NK-92 (cell line): ENCODE results near the gene ZNF587B.
"Not testable (repeated sequence)": the region's sequence is repeated elsewhere in the genome, so short reads cannot be mapped to it uniquely, and the experiment has no call there.

Experiments
- DNase-seq: peaks from one replicate; lab custom pipeline; 2025; ENCODE audit not compliant: unreplicated experiment; lab: John Stamatoyannopoulos, UW

The ZNF587B gene

DNA sequence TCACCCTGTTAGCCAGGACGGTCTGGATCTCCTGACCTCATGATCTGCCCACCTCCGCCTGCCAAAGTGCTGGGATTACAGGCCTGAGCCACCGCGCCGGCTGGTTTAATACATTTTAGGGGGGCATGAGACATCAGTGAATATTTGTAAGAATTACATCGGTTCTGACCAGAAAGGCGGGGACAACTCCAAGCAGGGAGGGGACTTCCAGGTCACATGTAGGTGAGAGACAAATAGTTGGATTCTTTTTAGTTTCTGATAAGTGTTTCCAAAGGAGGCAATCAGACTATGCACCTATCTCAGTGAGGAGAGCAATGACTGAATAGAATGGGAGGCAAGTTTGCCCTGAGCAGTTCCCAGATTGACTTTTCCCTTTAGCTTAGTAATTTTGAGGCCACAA lies 11.7 kb upstream of the ZNF587B start:
- no peak for DNase-seq

DNA sequence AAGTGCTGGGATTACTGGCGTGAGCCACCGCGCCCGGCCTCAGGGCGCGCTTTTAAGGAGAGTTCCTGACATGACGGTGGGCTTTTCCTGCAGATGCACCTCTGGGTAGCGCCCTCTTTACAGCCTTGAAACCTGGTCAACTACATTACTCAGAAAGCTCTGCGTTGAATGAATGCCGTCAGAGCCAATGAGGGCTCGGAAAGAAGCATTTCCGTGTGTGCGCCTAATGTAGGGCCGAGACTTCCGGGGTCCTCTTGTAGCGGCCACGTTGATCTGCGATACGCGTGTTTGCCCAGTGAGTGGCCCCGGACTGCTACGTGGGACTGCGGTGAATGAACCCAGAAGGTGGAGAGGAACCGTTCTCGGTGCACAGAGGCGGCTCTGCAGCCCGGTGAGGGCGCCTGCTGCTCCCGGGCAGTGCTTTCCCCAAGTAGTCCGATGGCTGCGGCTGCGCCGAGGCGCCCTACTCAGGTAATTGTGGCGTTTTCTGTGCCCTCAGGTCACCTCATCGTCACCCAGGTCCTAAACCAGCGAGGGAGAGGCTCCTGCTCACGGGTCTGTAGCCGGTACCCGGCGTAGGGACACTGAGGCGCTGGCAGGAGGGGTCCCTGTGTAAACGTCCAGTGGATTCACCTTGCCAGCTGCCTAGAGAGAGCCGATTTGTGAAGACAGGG lies 10.5 kb upstream of the ZNF587B start:
- DNase-seq, result no peak

DNA sequence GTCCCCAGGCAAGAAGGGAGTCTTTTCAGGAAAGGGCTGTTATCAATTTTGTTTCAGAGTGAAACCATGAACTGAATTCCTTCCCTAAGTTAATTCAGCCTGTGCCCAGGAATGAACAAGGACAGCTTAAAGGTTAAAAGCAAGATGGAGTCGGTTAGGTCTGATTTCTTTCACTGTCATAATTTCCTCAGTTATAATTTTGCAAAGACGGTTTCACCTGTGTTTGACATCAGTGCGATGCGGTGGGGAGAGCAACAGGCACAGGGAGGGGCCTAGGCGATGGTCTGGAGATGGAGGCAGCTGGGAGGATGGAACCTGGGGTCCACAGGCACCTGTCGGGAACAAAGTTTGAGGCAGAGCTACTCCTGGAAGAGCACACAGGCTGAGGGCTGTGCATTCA lies 9.5 kb upstream of the ZNF587B start:
- no peak for DNase-seq

DNA sequence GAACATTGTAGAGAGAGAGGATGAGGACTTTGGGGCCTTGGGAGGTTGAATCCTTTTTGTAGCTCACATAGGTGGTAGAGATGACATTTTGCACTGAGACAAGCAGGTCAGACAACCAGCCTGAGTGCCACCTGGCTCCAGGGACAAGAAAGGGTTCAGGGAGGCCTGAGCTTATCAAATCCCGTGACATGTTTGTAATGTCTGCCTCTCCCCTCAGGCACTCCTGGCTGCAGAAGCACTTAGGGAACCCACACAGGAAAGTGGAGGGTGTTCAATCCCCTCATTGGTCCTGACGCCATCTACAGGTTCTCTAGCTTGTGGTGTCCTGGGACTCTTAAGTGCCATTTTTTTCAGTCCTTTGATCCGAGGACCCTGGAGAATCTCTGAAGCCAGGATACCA lies 9.0 kb upstream of the ZNF587B start:
- DNase-seq, result not testable (repeated sequence)

DNA sequence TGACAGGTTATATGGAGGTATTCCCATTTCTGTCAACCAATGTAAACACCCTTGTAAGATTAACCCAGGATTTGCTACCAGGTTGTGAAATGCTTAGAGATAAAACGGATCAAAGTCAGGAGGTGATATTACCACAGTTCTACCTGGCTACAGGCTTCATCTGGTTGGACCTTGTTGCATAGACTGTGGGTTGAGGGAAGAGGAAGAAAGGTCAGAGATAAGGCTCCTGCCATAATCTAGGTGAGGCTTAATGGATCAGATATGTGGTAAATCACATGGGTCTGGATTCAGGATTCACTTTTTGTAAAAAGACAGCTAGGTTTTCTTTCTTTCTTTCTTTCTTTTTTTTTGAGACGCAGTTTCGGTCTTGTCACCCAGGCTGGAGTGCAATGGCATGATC lies 8.6 kb upstream of the ZNF587B start:
- not testable (repeated sequence) for DNase-seq

DNA sequence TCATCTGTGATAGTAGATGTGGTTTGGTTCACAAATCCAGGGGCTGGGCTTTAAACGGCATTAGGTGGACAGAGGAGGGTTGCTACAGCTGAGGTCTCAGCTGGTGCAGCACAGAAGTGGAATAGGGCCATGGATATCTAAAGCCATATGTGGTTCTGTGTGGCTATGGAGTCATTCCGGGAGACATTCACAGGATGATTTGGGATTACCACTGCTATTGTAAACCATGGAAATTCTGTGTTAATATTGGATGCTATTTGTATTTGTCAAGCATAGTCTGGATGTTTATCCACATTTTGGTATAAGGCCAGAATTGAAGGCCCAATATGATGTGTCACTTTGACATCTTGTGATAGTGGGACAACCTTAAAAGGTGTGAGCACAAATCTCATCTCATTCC lies 6.9 kb upstream of the ZNF587B start:
- not testable (repeated sequence) for DNase-seq

DNA sequence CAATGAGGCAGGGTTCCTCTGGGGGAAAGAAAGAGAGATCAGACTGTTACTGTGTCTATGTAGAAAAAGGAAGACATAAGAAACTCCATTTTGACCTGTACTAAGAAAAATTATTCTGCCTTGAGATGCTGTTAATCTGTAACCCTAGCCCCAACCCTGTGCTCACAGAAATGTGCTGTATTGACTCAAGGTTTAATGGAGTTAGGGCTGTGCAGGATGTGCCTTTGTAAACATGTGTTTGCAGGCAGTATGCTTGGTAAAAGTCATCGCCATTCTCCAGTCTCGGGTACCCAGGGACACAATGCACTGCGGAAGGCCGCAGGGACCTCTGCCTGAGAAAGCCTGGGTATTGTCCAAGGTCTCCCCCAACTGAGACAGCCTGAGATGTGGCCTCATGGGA lies 6.5 kb upstream of the ZNF587B start:
- DNase-seq, result not testable (repeated sequence)

DNA sequence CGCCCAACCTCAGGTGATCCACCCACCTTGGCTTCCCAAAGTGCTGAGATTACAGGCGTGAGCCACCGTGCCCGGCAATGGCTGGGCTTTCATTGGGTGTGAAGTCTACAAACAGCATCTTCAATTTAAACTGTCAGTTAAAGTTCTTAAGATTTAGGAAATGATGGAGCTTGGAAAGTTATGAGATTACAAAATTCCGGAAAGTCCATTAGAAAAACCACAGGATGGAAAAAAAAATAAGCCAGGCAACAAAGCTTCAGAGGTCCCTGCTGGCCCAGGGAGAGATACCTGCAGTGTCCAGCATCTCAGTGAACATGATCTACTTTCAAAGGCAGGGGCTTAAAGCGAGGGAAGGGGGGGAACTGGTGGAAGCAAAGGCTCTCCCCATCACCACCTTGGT lies 4.6 kb upstream of the ZNF587B start:
- DNase-seq, result no peak

DNA sequence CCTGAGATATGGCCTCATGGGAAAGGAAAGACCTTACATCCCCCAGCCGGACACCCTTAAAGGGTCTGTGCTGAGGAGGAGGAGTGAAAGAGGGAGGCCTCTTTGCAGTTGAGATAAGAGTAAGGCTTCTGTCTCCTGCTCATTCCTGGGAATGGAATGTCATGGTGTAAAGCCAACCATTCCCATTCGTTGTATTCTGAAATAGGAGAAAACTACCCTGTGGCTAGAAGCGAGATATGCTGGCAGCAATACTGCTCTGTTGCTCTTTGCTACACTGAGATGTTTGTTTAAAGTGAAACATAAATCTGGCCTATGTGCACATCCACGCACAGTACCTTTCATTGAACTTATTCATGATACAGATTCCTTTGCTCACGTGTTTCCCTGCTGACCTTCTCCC lies 783 bp upstream of the ZNF587B start:
- no peak for DNase-seq

DNA sequence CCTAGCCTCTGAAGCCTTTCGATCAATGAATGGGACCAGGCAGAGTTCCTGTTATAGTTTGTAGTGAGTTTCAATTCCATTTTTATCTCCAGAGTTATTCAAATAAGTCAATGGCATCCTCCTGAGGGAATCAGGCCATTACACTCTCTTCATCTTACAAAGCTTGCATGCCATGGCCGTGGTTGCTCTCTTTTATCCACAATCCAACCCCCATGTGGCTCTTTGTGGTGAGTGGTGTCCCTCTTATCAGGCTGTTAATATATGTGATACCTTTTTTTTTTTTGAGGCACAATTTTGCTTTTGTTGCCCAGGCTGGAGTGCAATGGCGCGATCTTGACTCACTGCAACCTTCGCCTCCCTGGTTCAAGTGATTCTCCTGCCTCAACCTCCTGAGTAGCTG lies 6.9 kb downstream of the ZNF587B start:
- DNase-seq, result not testable (repeated sequence)

DNA sequence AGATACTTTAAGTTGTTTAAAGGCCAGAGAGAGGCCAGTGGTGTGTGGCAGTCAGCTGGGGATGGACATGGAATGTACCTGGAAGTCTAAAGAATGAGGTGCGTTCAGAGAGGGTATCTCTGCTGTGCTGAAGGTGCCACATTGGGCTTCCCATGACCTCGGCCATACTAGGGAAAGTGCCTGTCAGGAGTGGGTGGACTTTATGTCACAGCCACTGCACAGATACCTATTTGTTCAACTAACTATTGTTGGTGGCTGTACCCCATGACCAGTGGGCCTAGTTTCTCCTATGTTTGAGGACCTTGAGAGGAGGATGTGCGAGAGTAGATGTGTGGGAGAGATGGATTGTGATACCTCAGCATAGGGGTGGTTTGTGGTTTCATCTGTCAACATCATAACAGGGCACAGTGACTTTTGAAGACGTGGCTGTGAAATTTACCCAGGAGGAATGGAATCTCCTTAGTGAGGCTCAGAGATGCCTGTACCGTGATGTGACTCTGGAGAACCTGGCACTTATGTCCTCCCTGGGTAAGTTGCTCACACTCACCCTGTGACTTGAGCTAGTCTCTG lies 8.6 kb downstream of the ZNF587B start:
- not testable (repeated sequence) for DNase-seq

DNA sequence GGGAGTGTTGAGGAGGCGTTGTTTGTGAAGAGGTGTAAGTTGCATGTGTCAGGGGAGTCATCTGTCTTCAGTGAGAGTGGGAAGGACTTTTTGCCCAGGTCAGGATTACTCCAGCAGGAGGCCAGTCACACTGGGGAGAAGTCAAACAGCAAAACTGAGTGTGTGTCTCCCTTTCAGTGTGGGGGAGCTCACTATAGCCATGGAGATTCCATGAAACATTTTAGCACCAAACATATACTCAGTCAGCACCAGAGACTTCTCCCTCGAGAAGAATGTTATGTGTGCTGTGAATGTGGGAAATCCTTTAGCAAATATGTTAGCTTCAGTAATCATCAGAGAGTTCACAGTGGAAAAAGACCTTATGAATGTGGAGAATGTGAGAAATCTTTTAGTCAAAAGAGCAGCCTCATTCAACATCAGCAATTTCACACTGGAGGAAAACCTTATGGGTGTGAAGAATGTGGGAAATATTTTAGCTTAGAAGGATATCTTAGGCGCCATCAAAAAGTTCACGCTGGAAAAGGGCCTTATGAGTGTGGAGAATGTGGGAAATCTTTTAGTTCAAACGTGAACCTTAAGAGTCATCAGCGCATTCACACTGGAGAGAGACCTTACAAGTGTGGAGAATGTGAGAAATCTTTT lies 11.1 kb downstream of the ZNF587B start:
- no peak for DNase-seq

DNA sequence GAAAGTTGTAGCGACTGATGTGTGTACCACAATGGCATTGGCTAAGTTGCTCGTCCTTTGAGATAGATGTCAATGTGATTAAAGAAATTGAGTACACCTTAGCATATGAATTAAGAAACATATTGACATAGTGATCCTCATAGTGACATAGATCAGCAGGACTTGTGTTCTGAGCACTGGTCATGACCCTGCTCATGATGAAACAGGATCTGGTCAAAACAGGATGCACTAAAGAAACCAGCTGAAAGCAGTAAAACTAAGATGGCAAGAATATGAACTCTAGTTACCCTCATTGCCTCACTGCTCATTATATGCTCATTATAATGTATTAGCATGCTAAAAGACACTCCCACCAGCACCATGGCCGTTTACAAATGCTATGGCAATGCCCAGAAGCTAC lies 17.1 kb downstream of the ZNF587B start:
- not testable (repeated sequence) for DNase-seq

DNA sequence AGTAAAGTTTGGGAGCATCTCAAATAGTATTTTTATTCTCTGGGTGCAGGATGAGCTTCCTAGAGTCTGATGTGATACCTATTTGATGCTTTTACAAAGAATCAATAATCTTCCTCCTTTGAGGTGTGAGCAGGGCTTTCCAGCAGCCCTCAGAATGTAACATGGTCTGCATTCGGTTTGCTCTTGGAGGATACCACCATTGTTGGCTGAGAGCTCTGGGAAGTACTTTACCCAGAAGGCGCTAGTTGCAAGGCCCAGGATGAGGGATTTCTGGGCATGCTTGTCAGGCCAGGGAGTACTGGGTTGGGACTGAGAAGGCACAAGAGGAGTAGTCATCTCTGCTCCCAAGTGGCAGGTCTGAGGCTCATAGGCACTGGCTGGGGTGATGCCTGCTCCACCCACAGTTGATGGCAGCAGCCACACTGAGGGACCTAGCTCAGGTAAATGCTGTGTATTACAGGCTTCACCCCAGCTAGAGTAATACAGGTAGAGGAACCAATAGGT lies 19.1 kb downstream of the ZNF587B start:
- DNase-seq, result not testable (repeated sequence)

DNA sequence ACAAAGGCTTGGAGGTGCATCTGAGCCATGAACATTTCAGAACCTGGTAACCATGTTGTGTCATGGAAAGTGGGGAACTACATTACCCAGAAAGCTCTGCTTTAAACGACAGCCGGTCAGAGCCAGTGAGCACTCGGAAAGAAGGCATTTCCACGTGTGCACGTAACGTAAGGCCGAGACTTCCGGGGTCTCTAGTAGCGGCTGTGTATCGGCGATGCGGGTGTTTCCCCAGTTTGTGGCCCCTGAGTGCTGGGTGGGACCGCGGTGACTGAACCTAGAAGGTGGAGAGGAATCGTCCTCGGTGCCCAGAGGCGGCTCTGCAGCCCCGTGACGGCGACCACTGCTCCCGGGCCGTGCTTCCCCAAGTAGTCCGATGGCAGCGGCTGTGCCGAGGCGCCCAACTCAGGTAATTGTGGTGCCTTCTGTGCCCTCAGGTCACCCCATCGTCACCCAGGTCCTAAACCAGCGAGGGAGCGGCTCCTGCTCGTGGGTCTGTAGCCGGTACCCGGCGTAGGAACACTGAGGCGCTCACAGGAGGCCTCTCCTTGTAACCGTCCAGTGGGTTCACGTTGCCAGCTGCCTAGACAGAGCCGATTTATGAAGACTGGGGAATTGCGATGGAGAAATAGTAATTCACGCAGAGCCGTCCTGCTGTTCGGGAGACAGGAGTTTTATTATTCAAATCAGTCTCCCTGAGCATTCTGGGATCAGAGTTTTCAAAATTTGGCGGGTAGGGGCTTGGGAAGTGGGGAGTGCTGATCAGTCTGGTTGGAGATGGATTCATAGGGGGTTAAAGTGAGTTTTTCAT lies 19.8 kb downstream of the ZNF587B start, which contains the start of gene ZNF587:
Gene ZNF587, plus strand, starts transcription at position 194 of the 808 bp plus-strand sequence. Its CDS starts 180 bp downstream, at position 374.
- DNase-seq, result not testable (repeated sequence)

DNA sequence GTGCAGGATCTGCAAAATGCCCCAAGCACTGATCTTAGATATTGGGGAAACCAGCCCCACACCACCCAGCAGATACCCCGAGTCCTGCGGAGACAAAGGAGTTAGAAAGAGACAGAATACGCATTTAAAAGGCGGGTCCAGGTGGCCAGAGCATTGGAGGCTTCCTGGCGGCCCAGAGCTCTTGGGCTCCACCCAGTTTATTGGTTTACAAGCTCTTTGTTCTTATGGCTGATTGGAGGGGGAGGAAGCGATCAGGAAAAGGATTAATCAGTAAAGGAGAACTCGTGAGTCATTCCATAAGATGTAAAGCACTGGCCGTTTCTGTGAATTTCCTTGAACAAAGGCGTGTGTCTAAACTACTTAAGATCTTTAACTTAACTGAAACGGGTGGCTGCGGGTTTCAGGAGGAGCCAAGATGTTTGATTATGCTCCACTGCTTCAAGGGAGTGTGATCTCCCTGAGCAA lies 20.5 kb downstream of the ZNF587B start:
- no peak for DNase-seq

DNA sequence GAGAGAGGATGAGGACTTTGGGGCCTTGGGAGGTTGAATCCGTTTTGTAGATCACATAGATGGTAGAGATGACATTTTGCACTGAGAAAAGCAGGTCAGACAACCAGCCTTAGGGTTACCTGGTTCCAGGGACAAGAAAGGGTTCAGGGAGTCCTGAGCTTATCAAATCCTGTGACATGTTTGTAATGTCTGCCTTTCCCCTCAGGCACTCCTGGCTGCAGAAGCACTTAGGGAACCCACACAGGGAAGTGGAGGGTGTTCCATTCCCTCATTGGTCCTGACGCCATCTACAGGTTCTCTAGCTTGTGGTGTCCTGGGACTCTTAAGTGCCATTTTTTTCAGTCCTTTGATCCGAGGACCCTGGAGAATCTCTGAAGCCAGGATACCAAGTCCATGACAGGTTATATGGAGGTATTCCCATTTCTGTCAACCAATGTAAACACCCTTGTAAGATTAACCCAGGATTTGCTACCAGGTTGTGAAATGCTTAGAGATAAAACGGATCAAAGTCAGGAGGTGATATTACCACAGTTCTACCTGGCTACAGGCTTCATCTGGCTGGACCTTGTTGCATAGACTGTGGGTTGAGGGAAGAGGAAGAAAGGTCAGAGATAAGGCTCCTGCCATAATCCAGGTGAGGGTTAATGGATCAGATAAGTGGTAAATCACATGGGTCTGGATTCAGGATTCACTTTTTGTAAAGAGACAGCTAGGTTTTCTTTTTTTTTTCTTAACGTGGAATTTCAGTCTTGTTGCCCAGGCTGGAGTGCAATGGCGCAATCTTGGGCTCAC lies 21.9 kb downstream of the ZNF587B start:
- DNase-seq, result not testable (repeated sequence)

DNA sequence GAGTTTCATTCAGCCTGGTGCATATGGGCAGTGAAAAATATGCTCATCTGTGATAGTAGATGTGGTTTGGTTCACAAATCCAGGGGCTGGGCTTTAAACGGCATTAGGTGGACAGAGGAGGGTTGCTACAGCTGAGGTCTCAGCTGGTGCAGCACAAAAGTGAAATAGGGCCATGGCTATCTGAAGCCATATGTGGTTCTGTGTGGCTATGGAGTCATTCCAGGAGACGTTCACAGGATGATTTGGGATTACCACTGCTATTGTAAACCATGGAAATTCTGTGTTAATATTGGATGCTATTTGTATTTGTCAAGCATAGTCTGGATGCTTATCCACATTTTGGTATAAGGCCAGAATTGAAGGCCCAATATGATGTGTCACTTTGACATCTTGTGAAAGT lies 24.0 kb downstream of the ZNF587B start:
- DNase-seq, result not testable (repeated sequence)

DNA sequence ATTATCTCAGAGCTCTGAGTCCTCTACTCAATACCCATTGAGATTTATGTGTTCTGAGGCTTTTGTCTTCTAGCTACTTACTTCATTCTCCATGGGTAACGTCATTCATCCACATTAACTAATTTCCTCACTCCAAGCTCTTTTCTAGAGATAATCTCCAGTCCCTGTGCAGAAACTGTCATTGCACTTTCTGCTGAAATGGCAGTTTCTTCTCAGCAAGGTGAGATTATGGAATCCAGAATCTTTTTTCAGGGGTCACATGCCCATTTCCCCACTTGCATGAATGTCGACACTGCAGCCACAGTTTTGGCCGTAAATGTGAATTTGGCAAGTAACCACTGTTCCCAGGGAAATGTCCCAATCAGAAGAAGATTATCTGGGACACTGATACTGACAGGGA lies 32.3 kb downstream of the ZNF587B start:
- DNase-seq, result not testable (repeated sequence)

DNA sequence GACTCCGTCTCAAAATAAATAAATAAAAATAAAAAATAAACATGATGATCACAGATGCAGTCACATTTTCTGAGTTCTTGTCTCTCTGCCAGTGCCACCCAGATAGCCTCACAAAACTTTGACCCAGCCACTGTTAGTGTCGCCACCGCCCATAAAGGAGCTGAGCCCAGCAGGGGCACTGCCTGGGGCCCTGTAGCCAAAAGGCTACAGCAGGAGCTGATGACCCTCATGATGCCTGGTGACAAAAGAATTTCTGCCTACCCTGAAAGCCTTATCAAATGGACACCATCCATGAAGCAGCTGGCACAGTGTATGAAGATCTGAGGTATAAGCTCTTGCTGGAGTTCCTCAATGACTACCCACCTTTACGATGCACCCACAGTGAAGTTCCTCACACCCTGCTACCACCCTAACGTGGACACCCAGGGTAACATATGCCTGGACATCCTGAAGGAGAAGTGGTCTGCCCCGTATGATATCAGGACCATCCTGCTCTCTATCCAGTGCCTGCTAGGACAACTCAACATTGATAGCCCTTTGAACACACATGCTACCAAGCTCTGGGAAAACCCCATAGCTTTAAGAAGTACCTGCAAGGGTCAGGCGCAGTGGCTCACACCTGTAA lies 37.9 kb downstream of the ZNF587B start:
- DNase-seq, result no peak
